ENCODE measurements around the gene ADH5.
A peak's percentile ranks its signal among the peaks of the same experiment; 100 is the strongest.

Gene ADH5

GRCh38 chr4:99088481-99089365 lies at the start of gene ADH5:
Gene ADH5 (minus strand): TSS chr4:99088788. CDS start chr4:99088700, 88 bp downstream.
- in situ Hi-C loops (cut with HindIII; ENCODE audit: low sequenced_read_pairs), result no loop called here
- DNase-seq (ENCODE audit: low read depth, low spot score), result peak; percentile 88
- H3K4me3 ChIP-seq (ENCODE audit: low read depth, low read length), result peak within 1 kb of the TSS; percentile 78
- TF ChIP-seq, protein P1, sequence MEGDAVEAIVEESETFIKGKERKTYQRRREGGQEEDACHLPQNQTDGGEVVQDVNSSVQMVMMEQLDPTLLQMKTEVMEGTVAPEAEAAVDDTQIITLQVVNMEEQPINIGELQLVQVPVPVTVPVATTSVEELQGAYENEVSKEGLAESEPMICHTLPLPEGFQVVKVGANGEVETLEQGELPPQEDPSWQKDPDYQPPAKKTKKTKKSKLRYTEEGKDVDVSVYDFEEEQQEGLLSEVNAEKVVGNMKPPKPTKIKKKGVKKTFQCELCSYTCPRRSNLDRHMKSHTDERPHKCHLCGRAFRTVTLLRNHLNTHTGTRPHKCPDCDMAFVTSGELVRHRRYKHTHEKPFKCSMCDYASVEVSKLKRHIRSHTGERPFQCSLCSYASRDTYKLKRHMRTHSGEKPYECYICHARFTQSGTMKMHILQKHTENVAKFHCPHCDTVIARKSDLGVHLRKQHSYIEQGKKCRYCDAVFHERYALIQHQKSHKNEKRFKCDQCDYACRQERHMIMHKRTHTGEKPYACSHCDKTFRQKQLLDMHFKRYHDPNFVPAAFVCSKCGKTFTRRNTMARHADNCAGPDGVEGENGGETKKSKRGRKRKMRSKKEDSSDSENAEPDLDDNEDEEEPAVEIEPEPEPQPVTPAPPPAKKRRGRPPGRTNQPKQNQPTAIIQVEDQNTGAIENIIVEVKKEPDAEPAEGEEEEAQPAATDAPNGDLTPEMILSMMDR (IDR thresholded peaks at IDR 0.05; ENCODE audit: low read depth, low read length), result no peak

DNA sequence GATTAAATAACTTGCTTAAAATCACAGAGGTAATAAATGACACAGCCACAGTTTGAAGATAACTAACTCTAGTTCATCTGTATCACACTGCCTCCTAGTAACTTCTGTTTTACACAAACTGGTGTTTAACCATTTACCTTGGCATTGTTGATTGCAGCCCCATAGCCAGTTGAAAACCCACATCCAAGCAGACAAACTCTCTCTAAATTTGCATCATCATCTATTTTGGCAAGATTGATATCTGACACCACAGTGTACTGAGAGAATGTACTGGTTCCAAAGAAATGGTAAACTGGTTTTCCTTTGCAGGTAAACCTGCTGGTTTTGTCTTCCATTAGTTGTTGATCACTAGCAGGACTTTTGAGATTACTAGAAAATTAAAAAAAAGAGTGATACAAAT lies 47.7 kb upstream of the ADH5 start:
- H3K4me3 ChIP-seq (ENCODE audit: low read depth, low read length), result no peak overlapping the region
- DNase-seq (ENCODE audit: low read depth, low spot score), result no peak
- in situ Hi-C loops (cut with HindIII; ENCODE audit: low sequenced_read_pairs), result no loop called here
- TF ChIP-seq, protein P1 (IDR thresholded peaks at IDR 0.05; ENCODE audit: low read depth, low read length), result no peak

- TF ChIP-seq, protein P1 (IDR thresholded peaks at IDR 0.05; ENCODE audit: low read depth, low read length), result no peak
- no peak for DNase-seq (ENCODE audit: low read depth, low spot score)
- in situ Hi-C loops (cut with HindIII; ENCODE audit: low sequenced_read_pairs), result no loop called here
- H3K4me3 ChIP-seq (ENCODE audit: low read depth, low read length), result no peak overlapping the region
These were observed 47.1 kb upstream of the ADH5 start for GRCh38 chr4:99135541-99136162.

DNA sequence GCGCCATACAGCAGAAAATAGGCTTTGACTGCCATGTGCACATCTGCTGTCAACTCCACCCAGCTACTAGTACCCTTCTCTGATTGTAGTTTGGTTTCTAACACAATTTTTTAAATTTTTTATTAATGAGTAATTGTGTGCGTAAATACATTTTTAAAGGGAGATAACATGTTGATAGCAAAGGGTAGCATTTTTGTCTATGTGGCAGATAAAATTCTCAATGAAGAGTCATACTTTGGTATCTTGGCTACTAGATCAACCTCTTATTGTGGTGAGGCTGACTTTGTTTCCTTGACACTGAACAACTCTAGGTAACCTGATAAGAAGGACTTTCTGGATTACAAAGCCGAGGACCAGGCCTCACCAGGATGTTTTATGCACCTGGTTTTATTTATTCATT lies 46.0 kb upstream of the ADH5 start:
- in situ Hi-C loops (cut with HindIII; ENCODE audit: low sequenced_read_pairs), result no loop called here
- TF ChIP-seq, protein P1 (IDR thresholded peaks at IDR 0.05; ENCODE audit: low read depth, low read length), result no peak
- DNase-seq (ENCODE audit: low read depth, low spot score), result no peak
- no peak overlapping the region for H3K4me3 ChIP-seq (ENCODE audit: low read depth, low read length)

GRCh38 chr4:99131378-99131777 lies 42.8 kb upstream of the ADH5 start:
- TF ChIP-seq, protein P1 (IDR thresholded peaks at IDR 0.05; ENCODE audit: low read depth, low read length), result no peak
- no peak for DNase-seq (ENCODE audit: low read depth, low spot score)
- no peak overlapping the region for H3K4me3 ChIP-seq (ENCODE audit: low read depth, low read length)
- in situ Hi-C loops (cut with HindIII; ENCODE audit: low sequenced_read_pairs), result no loop called here

GRCh38 chr4:99126376-99126775 lies 37.8 kb upstream of the ADH5 start:
- TF ChIP-seq, protein P1 (IDR thresholded peaks at IDR 0.05; ENCODE audit: low read depth, low read length), result no peak
- no peak for DNase-seq (ENCODE audit: low read depth, low spot score)
- in situ Hi-C loops (cut with HindIII; ENCODE audit: low sequenced_read_pairs), result no loop called here
- no peak overlapping the region for H3K4me3 ChIP-seq (ENCODE audit: low read depth, low read length)
